GM12892 (cell line): Measurements from ENCODE around the gene UBE2L6.

Experiments used
- POLR2A ChIP-seq: IDR thresholded peaks from 2 replicates; pipeline ENCODE4 v1.6.1; 2011; ENCODE audit warnings: low read depth, low read length, control low read depth
- POLR2AphosphoS5 ChIP-seq: IDR thresholded peaks from 2 replicates; pipeline ENCODE4 v1.6.1; 2011; ENCODE audit warnings: low read depth, low read length, control low read depth
- TAF1 ChIP-seq: IDR thresholded peaks from 2 replicates; pipeline ENCODE4 v1.6.1; 2011; ENCODE audit warnings: low read depth, mild to moderate bottlenecking, control low read depth, low read length, borderline replicate concordance

DNA sequence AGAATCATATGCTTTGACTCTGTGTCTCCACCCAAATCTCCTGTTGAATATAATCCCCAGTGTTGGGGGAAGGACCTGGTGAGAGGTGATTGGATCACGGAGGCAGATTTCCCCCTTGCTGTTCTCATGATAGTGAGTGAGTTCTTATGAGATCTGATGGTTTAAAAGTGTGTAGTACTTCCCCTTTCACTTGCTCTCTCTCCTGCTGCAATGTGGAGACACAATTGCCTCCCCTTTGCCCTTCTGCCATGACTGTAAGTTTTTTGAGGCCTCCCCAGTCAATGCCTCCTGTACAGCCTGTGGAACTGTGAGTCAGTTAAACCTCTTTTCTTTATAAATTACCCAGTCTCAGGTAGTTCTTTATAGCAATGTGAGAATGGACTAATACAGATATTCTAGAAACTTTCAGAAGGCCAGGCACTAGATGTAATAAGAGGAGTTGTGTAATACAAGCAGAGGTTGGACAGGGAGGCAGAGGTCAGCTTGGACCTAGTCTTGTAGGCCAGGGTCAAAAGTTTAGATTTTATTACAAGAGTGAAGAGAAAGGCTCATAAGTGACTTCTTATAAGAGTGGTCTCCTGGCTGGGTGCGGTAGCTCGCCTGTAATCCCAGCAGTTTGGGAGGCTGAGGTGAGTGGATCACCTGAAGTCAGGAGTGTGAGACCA lies 20.7 kb upstream of the UBE2L6 start:
- TF ChIP-seq POLR2AphosphoS5 (no peak), POLR2A (no peak), TAF1 (no peak)
